Neural crest cell (in vitro differentiated cells): ENCODE data around the gene MRPL53. TPM values are rescaled to one million over a fixed set of nuclear protein-coding genes. Genes with fewer than 3 reads are reported as not detected.

Experiments
- DNase-seq: peaks from one replicate; pipeline ENCODE4 v3.0.0; 2021; ENCODE audit warnings: low read depth, mixed read lengths, low spot score
- H3K27ac Mint-ChIP-seq: one replicate; pipeline ENCODE4 v1.8.0; 2021; ENCODE audit warnings: mild to moderate bottlenecking, mixed read lengths; ENCODE audit not compliant: unreplicated experiment
- H3K27me3 Mint-ChIP-seq: 2 replicates; pipeline ENCODE4 v1.8.0; 2021; ENCODE audit warnings: low read depth, mild to moderate bottlenecking, mixed read lengths
- H3K36me3 Mint-ChIP-seq: 2 replicates; pipeline ENCODE4 v1.8.0; 2021; ENCODE audit warnings: low read depth, mild to moderate bottlenecking, mixed read lengths
- H3K4me1 Mint-ChIP-seq: 2 replicates; pipeline ENCODE4 v1.8.0; 2021; ENCODE audit warnings: mixed read lengths
- H3K4me3 Mint-ChIP-seq: one replicate; pipeline ENCODE4 v1.8.0; 2021; ENCODE audit warnings: mild to moderate bottlenecking, mixed read lengths
- H3K9me3 Mint-ChIP-seq: 2 replicates; pipeline ENCODE4 v1.8.0; 2021; ENCODE audit warnings: mixed read lengths
- total RNA-seq: library from RNA; stranded (reverse); gene quantifications from 2 replicates; pipeline ENCODE4 v1.2.1, GENCODE V29; 2021
- TF ChIP-seq, protein P1 (sequence below): fragments of 200-600 bp; sonication (generic); conservative IDR thresholded peaks from 2 replicates; pipeline ENCODE4 v1.5.0; 2021; ENCODE audit warnings: antibody characterized with exemption, mild to moderate bottlenecking

Gene MRPL53
- total RNA-seq, 1 donor from 2014 or later, result 72.4 TPM

DNA sequence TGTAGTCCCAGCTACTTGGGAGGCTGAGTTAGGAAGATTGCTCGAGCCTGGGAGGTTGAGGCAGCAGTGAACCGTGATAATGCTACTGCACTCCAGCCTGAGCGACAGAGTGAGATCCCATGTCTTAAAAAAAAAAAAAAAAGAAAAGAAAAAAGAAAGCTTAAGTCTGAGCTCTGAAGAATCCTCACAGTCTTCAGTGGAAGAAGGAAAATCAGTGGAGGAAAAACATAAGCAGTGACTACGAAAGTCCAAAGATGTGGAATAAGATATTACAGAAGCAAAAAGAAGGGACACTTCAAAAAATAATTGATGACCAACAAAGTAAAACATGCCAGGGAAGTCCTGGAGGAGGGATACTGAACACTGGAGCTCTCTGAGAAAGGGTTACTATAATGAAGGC lies 37.8 kb upstream of the MRPL53 start:
- Mint-ChIP-seq H3K4me1 (peaks cover 26% of the 10 kb centered on the region), H3K36me3 (peaks cover 10% of the 10 kb centered on the region), H3K4me3 (peak overlapping the region; percentile 44), H3K27me3 (peaks cover 86% of the 10 kb centered on the region), H3K9me3 (peaks cover 3% of the 10 kb centered on the region), H3K27ac (no peak overlapping the region)
- DNase-seq, result no peak
- TF ChIP-seq, protein P1, sequence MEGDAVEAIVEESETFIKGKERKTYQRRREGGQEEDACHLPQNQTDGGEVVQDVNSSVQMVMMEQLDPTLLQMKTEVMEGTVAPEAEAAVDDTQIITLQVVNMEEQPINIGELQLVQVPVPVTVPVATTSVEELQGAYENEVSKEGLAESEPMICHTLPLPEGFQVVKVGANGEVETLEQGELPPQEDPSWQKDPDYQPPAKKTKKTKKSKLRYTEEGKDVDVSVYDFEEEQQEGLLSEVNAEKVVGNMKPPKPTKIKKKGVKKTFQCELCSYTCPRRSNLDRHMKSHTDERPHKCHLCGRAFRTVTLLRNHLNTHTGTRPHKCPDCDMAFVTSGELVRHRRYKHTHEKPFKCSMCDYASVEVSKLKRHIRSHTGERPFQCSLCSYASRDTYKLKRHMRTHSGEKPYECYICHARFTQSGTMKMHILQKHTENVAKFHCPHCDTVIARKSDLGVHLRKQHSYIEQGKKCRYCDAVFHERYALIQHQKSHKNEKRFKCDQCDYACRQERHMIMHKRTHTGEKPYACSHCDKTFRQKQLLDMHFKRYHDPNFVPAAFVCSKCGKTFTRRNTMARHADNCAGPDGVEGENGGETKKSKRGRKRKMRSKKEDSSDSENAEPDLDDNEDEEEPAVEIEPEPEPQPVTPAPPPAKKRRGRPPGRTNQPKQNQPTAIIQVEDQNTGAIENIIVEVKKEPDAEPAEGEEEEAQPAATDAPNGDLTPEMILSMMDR, result no peak

GRCh38 chr2:74507926-74508520 lies 35.5 kb upstream of the MRPL53 start:
- DNase-seq, result no peak
- TF ChIP-seq, protein P1, result no peak
- Mint-ChIP-seq H3K4me1 (peaks cover 30% of the 10 kb centered on the region), H3K4me3 (peak overlapping the region; percentile 99), H3K27ac (peak overlapping the region; percentile 100), H3K9me3 (peaks cover 3% of the 10 kb centered on the region), H3K36me3 (peaks cover 21% of the 10 kb centered on the region), H3K27me3 (peaks cover 91% of the 10 kb centered on the region)

DNA sequence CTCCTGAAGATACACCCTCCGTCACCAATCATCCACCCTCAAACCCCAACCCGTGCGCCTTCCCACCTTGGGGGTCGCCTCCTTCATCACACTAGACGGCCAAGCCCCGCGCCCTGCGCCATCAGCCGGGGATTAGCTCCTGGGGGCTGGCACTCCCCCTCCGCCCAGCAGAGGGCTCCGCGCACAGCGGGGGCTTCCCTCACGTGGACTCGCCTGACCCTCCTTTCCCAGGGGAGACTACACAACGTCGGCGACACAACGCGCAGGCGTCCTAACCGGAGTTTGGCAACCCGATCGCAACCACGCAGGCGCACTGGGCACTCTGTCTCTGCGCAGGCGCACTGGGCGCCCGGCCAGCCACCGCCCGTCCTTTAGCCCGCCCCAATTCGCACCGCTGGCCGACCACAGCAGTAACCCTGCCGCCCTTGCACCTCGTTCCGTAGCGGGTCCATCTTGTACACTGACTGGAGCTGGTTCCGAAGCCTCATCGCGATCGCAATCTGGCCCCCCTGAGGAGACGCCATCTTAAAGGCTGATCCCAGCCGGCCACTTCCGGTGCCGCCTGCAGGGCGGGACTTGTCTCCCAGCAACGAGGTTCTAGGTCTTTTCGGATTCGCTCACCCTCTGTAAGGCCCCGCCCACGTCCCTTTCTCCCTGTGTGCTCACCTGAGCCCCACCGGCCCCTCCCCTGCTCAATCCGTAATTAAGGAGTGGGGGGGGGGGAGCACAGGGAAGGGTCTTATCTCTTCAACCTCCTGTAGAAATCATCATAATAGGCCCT lies 34.9 kb upstream of the MRPL53 start, which contains the start of gene PCGF1:
PCGF1 (minus strand) TSS at position 551 of the 781 bp plus-strand sequence; CDS start at position 524, 27 bp downstream.
- TF ChIP-seq, protein P1, result peak; percentile 61
- H3K36me3 Mint-ChIP-seq, result peaks cover 21% of the 10 kb centered on the region
- H3K4me3 Mint-ChIP-seq, result peak within 1 kb of the TSS; percentile 99
- peaks cover 35% of the 10 kb centered on the region for H3K4me1 Mint-ChIP-seq
- H3K27ac Mint-ChIP-seq, result peak within 1 kb of the TSS; percentile 100
- peak; percentile 97 for DNase-seq
- peaks cover 3% of the 10 kb centered on the region for H3K9me3 Mint-ChIP-seq
- peaks cover 91% of the 10 kb centered on the region for H3K27me3 Mint-ChIP-seq

DNA sequence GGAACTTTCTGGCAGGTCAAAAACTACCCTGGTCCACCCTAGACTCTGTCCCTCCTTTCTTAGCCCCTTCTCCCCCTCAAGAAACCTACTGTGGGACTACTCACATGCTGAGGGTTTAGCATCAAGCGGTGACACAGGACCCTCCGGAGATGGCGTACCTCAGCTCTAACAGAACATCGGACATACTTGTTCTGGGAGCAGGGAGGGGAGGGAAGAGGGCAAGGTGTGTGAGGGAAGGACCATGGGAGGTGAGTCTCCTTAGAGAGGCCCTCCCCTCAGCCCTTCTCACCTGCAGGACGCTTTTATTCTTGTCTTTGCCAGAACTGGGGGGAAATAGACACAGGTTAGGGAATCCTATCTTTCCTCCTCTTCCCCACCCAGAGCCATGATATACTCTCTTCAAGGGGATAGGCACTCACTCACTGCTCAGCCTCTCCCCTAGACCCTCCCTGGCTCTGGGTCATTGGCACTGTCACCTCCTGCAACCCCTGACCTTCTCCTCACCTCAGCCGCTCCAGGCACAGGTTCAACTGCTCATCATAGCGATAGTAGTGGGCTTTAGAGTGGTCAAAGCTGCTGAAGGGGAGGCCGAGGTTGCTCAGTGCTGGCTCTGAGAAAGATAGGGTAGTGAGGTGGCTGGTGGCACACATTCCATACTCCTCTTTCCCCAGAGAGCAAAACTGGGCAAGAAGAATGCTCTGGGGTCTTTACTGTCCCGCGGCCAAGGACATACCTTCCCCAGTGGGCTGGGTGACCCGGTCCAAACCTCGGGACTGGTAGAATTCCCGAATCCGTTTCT lies 33.2 kb upstream of the MRPL53 start:
- Mint-ChIP-seq H3K4me1 (peaks cover 37% of the 10 kb centered on the region), H3K4me3 (peak overlapping the region; percentile 99), H3K36me3 (peaks cover 23% of the 10 kb centered on the region), H3K27ac (no peak overlapping the region), H3K9me3 (peaks cover 3% of the 10 kb centered on the region), H3K27me3 (peaks cover 91% of the 10 kb centered on the region)
- TF ChIP-seq, protein P1, result no peak
- no peak for DNase-seq

- Mint-ChIP-seq H3K4me1 (peaks cover 37% of the 10 kb centered on the region), H3K36me3 (peaks cover 23% of the 10 kb centered on the region), H3K27ac (no peak overlapping the region), H3K4me3 (peak overlapping the region; percentile 99), H3K9me3 (peaks cover 3% of the 10 kb centered on the region), H3K27me3 (peaks cover 91% of the 10 kb centered on the region)
- TF ChIP-seq, protein P1, result no peak
- no peak for DNase-seq
These were observed 32.1 kb upstream of the MRPL53 start for GRCh38 chr2:74504591-74504990.
